H9 (cell line): ENCODE results near the gene QPRT. TPM values are rescaled to one million over a fixed set of nuclear protein-coding genes. Genes with fewer than 3 reads are reported as not detected.

Experiments used
- DNase-seq: peaks from one replicate; pipeline ENCODE4 v3.0.0-alpha.2; 2017
- H2AFZ ChIP-seq: one replicate; pipeline ENCODE4 v1.6.1; 2013; ENCODE audit warnings: mild to moderate bottlenecking, low read length, control low read depth, moderate library complexity
- H2AK5ac ChIP-seq: 2 replicates; pipeline ENCODE4 v1.6.1; 2013; ENCODE audit warnings: low read length, control low read depth, mixed read lengths; ENCODE audit not compliant: insufficient read length
- H2BK120ac ChIP-seq: one replicate; pipeline ENCODE4 v1.6.1; 2013; ENCODE audit warnings: low read depth, mild to moderate bottlenecking, low read length, control low read depth, inconsistent platforms; ENCODE audit not compliant: poor library complexity, severe bottlenecking
- H2BK12ac ChIP-seq: 2 replicates; pipeline ENCODE4 v1.6.1; 2013; ENCODE audit warnings: low read length, control low read depth, mixed read lengths, low read depth; ENCODE audit not compliant: insufficient read length
- H2BK15ac ChIP-seq: 2 replicates; pipeline ENCODE4 v1.6.1; 2013; ENCODE audit warnings: low read depth, low read length, control low read depth
- H2BK20ac ChIP-seq: one replicate; pipeline ENCODE4 v1.6.1; 2013; ENCODE audit warnings: low read depth, mild to moderate bottlenecking, low read length, control low read depth, inconsistent platforms; ENCODE audit not compliant: poor library complexity, severe bottlenecking
- H2BK5ac ChIP-seq: 2 replicates; pipeline ENCODE4 v1.6.1; 2013; ENCODE audit warnings: low read length, control low read depth, mixed read lengths; ENCODE audit not compliant: insufficient read length
- H3K14ac ChIP-seq: 2 replicates; pipeline ENCODE4 v1.6.1; 2013; ENCODE audit warnings: low read length, control low read depth; ENCODE audit not compliant: insufficient read depth
- H3K18ac ChIP-seq: 2 replicates; pipeline ENCODE4 v1.6.1; 2013; ENCODE audit warnings: low read depth, mild to moderate bottlenecking, mixed read lengths, low read length, control low read depth; ENCODE audit not compliant: insufficient read length
- H3K23ac ChIP-seq: 2 replicates; pipeline ENCODE4 v1.6.1; 2013; ENCODE audit warnings: low read length, control low read depth, mixed read lengths, low read depth; ENCODE audit not compliant: insufficient read length
- H3K23me2 ChIP-seq: 2 replicates; pipeline ENCODE4 v1.6.1; 2013; ENCODE audit warnings: low read depth, mild to moderate bottlenecking, mixed read lengths, low read length, control low read depth; ENCODE audit not compliant: insufficient read length, poor library complexity, severe bottlenecking
- H3K27ac ChIP-seq: 2 replicates; pipeline ENCODE4 v1.5.1; 2013; ENCODE audit warnings: low read length, control low read depth, mixed read lengths, low read depth; ENCODE audit not compliant: insufficient read length
- H3K27me3 ChIP-seq: 2 replicates; pipeline ENCODE4 v1.6.1; 2013; ENCODE audit warnings: low read length, control low read depth, inconsistent platforms; ENCODE audit not compliant: insufficient read depth
- H3K4ac ChIP-seq: 2 replicates; pipeline ENCODE4 v1.6.1; 2013; ENCODE audit warnings: low read depth, mild to moderate bottlenecking, control low read depth, inconsistent platforms, low read length, moderate library complexity
- H3K4me1 ChIP-seq: 2 replicates; pipeline ENCODE4 v1.6.1; 2013; ENCODE audit warnings: low read length, control low read depth, inconsistent platforms; ENCODE audit not compliant: insufficient read depth
- H3K4me2 ChIP-seq: 2 replicates; pipeline ENCODE4 v1.6.1; 2013; ENCODE audit warnings: low read length, control low read depth, mixed read lengths; ENCODE audit not compliant: insufficient read length, insufficient read depth
- H3K56ac ChIP-seq: 2 replicates; pipeline ENCODE4 v1.6.1; 2013; ENCODE audit warnings: low read depth, mild to moderate bottlenecking, mixed read lengths, low read length, control low read depth; ENCODE audit not compliant: insufficient read length
- H3K79me1 ChIP-seq: 2 replicates; pipeline ENCODE4 v1.6.1; 2013; ENCODE audit warnings: low read depth, mild to moderate bottlenecking, moderate library complexity, low read length, control low read depth, inconsistent platforms; ENCODE audit not compliant: insufficient read depth, poor library complexity, severe bottlenecking
- H3K79me2 ChIP-seq: 2 replicates; pipeline ENCODE4 v1.6.1; 2013; ENCODE audit warnings: low read length, control low read depth, inconsistent platforms; ENCODE audit not compliant: insufficient read depth
- H3K9ac ChIP-seq: 2 replicates; pipeline ENCODE4 v1.6.1; 2013; ENCODE audit warnings: low read length, control low read depth, mixed read lengths; ENCODE audit not compliant: insufficient read length; ENCODE audit errors: extremely low read depth
- H3K9me3 ChIP-seq: one replicate; pipeline ENCODE4 v1.6.1; 2013; ENCODE audit warnings: low read depth, low read length, inconsistent platforms; ENCODE audit not compliant: control insufficient read depth
- H3T11ph ChIP-seq: one replicate; pipeline ENCODE4 v1.6.1; 2013; ENCODE audit warnings: mild to moderate bottlenecking, low read length, control low read depth, inconsistent platforms
- H4K20me1 ChIP-seq: one replicate; pipeline ENCODE4 v1.6.1; 2013; ENCODE audit not compliant: control insufficient read depth, insufficient read length, insufficient read depth
- H4K5ac ChIP-seq: 2 replicates; pipeline ENCODE4 v1.6.1; 2013; ENCODE audit warnings: low read depth, mild to moderate bottlenecking, mixed read lengths, low read length, control low read depth; ENCODE audit not compliant: insufficient read length
- H4K8ac ChIP-seq: replicated peaks from 2 replicates; pipeline ENCODE4 v1.6.1; 2013; ENCODE audit warnings: low read length, control low read depth, mixed read lengths, low read depth; ENCODE audit not compliant: insufficient read length
- H4K91ac ChIP-seq: 2 replicates; pipeline ENCODE4 v1.6.1; 2013; ENCODE audit warnings: low read depth, mild to moderate bottlenecking, moderate library complexity, mixed read lengths, low read length, control low read depth; ENCODE audit not compliant: insufficient read length
- H3K27ac Mint-ChIP-seq, 3 experiments: 2 replicates in 2 of 3; 3 replicates in 1 of 3; pipeline ENCODE4 v1.8.0; 2020 to 2021; ENCODE audit warnings: mixed read lengths in 3 of 3, mild to moderate bottlenecking in 1 of 3, moderate library complexity in 1 of 3
- H3K27me3 Mint-ChIP-seq: 2 replicates; pipeline ENCODE4 v1.8.0; 2021; ENCODE audit warnings: low read depth, mild to moderate bottlenecking, moderate library complexity, mixed read lengths
- H3K36me3 Mint-ChIP-seq, 3 experiments: 2 replicates in 2 of 3; 3 replicates in 1 of 3; pipeline ENCODE4 v1.8.0; 2020 to 2021; ENCODE audit warnings: low read depth in 3 of 3, mixed read lengths in 3 of 3; ENCODE audit not compliant: insufficient read depth in 1 of 3
- H3K4me1 Mint-ChIP-seq, 2 experiments: 2 replicates each; pipeline ENCODE4 v1.8.0; 2020; ENCODE audit warnings: mixed read lengths in 2 of 2
- H3K4me3 Mint-ChIP-seq, 2 experiments: 2 replicates in 1 of 2; 3 replicates in 1 of 2; pipeline ENCODE4 v1.8.0; 2020 to 2021; ENCODE audit warnings: mild to moderate bottlenecking in 2 of 2, mixed read lengths in 2 of 2, moderate library complexity in 1 of 2
- H3K9me3 Mint-ChIP-seq, 2 experiments: 2 replicates in 1 of 2; 3 replicates in 1 of 2; pipeline ENCODE4 v1.8.0; 2020; ENCODE audit warnings: mild to moderate bottlenecking in 2 of 2, mixed read lengths in 2 of 2, moderate library complexity in 1 of 2
- CTCF ChIP-seq: fragments of 200-600 bp; sonication (generic); conservative IDR thresholded peaks from 3 replicates; pipeline ENCODE4 v1.8.0; 2021; ENCODE audit warnings: antibody characterized with exemption, mild to moderate bottlenecking
- WGBS: extraction: QIAGEN DNeasy Blood & Tissue Kit; methylation state at CpG from one replicate; pipeline ENCODE4 v1.1.7; 2013; ENCODE audit warnings: missing lambda C conversion rate, low lambda C conversion rate, mixed read lengths; ENCODE audit not compliant: insufficient read length; ENCODE audit errors: extremely low coverage; 5-methylcytosine and 5-hydroxymethylcytosine counted together
- total RNA-seq: library from RNA; stranded (reverse); gene quantifications from 2 replicates; pipeline ENCODE4 v1.2.1, GENCODE V29; 2021

Gene QPRT
- total RNA-seq, 1 experiment from 2014 or later: 107 TPM

- H3K27ac Mint-ChIP-seq: no peak overlapping the region
- H3K9me3 Mint-ChIP-seq: peaks cover 6 to 13% of the 10 kb centered on the region in 2 experiments
Measured at GRCh38 chr16:29696881-29697331, 17.9 kb downstream of the QPRT start.

More at GRCh38 chr16:29696881-29697331, 17.9 kb downstream of the QPRT start:
- no peaks in the 10 kb centered on the region for H3K27me3 ChIP-seq
- H3K4ac ChIP-seq: no peak overlapping the region
- DNase-seq: no peak
- H4K5ac ChIP-seq: no peak overlapping the region
- no peak overlapping the region for H3K4me2 ChIP-seq
- no peaks in the 10 kb centered on the region for H4K20me1 ChIP-seq
- no peak overlapping the region for H2BK12ac ChIP-seq
- H3K79me2 ChIP-seq: no peaks in the 10 kb centered on the region
- no peak for TF ChIP-seq CTCF
- H3K23ac ChIP-seq: no peak overlapping the region
- no peak overlapping the region for H2AFZ ChIP-seq
- H3K23me2 ChIP-seq: no peaks in the 10 kb centered on the region
- no peaks in the 10 kb centered on the region for H3K9me3 ChIP-seq
- Mint-ChIP-seq H3K36me3 (peaks cover 28 to 36% (median 34%) of the 10 kb centered on the region in 3 experiments), H3K4me3 (no peak overlapping the region), H3K4me1 (peaks cover 19 to 21% of the 10 kb centered on the region in 2 experiments), H3K27me3 (no peaks in the 10 kb centered on the region)
- no CpG with 5 or more reads among the region's 21 CpGs for WGBS
- H3K18ac ChIP-seq: no peak overlapping the region
- no peaks in the 10 kb centered on the region for H3K79me1 ChIP-seq
- no peak overlapping the region for H3K56ac ChIP-seq
- H2AK5ac ChIP-seq: no peak overlapping the region
- H3K27ac ChIP-seq: no peak overlapping the region
- no peak overlapping the region for H4K8ac ChIP-seq
- no peak overlapping the region for H2BK5ac ChIP-seq
- H2BK120ac ChIP-seq: no peak overlapping the region
- no peaks in the 10 kb centered on the region; the same call in 1 of the 2 replicates for H3K4me1 ChIP-seq
- no peak overlapping the region for H4K91ac ChIP-seq
- H2BK20ac ChIP-seq: no peak overlapping the region
- H2BK15ac ChIP-seq: no peak overlapping the region
- no peak overlapping the region for H3K14ac ChIP-seq
- H3T11ph ChIP-seq: no peak overlapping the region
- no peak overlapping the region for H3K9ac ChIP-seq
